GM19468 (cell line): ENCODE results near the gene BRCA1.
A peak's percentile ranks its signal among the peaks of the same experiment; 100 is the strongest.
"Not testable (repeated sequence)": the region's sequence is repeated elsewhere in the genome, so short reads cannot be mapped to it uniquely, and the experiment has no call there.

Experiments used
- ATAC-seq: cut with Tn5 transposase; IDR thresholded peaks from one replicate; pipeline ENCODE4 v1.9.1; 2021; ENCODE audit warnings: mild to moderate bottlenecking, moderate library complexity, moderate number of reproducible peaks; ENCODE audit not compliant: unreplicated experiment; ENCODE audit errors: extremely low read depth

The BRCA1 gene

DNA sequence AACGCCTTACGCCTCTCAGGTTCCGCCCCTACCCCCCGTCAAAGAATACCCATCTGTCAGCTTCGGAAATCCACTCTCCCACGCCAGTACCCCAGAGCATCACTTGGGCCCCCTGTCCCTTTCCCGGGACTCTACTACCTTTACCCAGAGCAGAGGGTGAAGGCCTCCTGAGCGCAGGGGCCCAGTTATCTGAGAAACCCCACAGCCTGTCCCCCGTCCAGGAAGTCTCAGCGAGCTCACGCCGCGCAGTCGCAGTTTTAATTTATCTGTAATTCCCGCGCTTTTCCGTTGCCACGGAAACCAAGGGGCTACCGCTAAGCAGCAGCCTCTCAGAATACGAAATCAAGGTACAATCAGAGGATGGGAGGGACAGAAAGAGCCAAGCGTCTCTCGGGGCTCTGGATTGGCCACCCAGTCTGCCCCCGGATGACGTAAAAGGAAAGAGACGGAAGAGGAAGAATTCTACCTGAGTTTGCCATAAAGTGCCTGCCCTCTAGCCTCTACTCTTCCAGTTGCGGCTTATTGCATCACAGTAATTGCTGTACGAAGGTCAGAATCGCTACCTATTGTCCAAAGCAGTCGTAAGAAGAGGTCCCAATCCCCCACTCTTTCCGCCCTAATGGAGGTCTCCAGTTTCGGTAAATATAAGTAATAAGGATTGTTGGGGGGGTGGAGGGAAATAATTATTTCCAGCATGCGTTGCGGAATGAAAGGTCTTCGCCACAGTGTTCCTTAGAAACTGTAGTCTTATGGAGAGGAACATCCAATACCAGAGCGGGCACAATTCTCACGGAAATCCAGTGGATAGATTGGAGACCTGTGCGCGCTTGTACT lies at the start of gene BRCA1:
Gene BRCA1, minus strand, starts transcription at position 232 of the 834 bp plus-strand sequence. CDS start 1,268 bp downstream, outside the sequence.
- peak; percentile 84 for ATAC-seq

DNA sequence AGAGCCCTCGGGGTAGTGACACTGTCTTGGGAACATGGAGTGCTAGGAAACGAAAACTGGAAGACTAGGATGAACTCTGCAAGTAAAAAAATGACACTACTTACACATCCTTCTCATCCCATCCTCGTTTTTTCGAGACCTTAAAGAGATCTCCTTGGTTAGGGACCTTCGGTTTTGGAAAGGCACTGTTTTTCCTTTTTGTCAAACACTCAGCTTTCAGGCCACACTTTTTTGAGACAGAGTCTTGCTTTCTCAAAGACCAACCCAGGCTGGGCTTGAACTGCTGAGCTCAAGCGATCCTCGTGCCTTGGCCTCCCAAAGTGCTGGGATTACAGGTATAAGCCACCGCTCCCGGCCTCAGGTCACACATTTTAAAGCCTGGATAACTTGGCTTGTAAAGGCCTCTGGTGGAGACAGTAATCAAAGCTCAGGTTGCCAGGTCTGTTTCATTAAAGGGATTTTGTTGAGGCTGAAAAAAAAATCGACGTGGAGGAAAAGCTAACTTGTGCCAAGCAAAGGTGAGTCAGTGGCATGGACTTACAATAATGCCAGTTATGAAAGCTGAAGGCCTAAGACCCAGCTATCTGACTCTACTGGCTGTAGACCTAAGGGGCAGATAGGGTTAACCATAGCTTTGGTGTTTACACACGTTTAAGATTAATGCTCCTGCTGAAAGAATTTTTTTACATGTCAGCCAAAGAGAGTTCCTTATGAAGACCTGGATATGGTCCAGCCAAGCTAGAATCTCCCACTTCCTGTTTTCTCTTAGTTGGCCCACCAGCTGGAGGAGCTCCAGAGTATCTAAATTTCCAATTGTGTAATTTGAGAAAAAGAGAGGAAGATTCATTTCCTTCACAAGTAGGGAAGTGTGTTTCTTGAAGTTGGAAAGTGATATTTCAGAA lies 46.7 kb upstream of the BRCA1 start:
- ATAC-seq = no peak

DNA sequence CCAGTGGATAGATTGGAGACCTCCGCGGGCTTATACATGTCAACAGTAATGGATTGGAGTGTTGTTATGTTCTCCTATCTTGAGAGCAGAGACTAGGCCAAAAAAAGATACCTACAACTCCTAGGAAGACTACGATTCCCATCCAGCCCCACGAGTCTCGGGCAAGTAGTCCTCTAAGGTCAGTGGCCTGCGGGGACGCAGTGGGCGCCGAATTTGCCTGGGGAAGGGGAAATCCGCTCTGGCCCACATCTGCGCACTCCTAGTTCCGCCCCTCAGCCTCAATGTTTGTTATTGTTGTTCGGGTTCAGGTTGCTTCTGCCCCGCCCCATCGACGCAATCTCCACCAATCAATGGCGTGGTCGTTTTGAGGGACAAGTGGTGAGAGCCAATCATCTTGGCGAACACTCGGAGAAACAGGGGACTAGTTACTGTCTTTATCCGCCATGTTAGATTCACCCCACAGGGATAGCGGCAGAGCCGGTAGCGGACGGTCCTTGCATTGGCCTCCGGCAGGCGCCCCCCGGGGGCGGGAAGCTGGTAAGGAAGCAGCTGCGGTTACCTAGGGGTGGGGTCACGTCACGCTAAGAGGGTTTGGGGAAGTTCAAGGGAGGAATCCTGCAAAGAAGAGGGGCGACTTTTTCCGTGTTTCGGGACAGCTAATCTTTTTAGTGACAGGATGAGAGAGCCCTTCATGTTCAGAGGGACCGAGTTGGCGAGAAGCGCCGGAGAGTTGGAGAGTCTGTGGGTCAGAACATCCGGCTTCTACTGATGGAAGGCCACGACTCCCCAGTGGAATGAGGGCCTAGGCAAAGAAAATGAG lies 45.8 kb upstream of the BRCA1 start, which contains the start of gene NBR1:
Gene NBR1, plus strand, starts transcription at position 449 of the 820 bp plus-strand sequence. CDS start 4,586 bp downstream, outside the sequence.
- peak; percentile 49 for ATAC-seq

DNA sequence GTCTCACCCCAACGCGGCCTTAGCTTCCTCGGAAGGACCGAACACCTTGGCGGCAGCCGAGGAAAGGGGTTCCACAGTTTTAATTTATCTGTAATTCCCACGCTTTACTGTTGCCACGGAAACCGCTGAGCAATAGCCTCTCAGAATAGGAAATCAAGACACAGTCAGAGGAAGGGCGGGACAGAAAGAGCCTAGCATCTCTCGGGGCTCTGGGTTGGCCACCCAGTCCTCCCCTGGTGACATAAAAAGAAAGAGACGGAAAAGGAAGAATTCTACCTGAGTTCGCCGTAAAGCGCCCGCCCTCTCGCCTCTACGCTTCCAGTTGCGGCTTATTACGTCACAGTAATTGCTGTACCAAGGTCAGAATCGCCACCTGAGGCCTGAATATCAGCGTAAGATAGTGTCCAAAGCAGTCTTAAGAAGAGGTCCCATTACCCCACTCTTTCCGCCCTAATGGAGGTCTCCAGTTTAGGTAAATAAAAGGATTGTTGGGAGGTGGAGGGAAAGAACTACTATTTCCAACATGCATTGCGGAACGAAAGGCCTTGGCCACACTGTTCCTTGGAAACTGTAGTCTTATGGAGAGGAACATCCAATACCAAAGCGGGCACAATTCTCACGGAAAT lies 45.1 kb upstream of the BRCA1 start:
- ATAC-seq = peak; percentile 63

DNA sequence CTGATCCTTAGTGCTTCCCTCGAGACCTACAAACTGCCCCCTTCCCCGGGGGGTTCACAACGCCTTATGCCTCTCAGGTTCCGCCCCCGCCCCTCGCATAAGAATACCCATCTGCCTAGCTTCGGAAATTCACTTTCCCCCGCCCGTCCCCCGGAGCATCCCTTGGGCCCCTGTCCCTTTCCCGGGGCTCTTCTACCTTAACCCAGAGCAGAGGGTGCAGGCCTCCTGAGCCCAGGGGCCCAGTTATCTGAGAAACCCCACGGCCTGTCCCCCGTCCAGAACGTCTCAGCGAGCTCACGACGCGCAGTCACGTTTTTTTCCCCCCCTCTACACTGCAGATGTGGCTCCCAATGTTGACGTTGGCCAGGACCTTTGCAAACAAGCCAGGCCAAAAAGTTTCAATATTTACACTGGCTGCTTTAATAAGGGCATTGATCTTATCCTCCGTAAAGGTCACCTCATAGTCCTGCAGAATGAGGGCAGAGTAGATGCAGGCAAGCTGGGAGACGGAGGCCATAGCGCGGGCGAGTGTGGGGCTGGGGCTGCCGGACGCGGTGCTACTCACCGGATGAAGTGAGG lies 44.5 kb upstream of the BRCA1 start:
- peak; percentile 11 for ATAC-seq

DNA sequence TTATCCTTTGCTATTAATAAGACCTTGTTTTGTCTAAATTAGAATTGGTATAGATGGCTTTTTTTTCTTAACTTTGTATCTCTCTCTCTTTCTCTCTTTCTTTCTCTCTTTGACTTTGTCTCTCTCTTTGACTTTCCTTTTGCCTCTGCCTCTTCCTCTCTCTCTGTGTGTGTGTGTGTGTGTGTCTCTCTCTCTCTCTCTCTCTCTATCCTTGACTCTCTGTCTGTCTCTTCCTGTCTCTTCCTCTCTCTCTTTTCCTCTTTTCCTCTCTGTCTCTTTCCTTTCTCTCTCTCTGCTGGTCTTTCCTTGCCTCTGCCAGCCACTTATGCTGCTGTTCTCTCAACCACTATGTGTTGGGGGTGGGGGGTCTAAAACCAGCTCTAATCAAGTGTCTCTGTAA lies 40.8 kb upstream of the BRCA1 start:
- not testable (repeated sequence) for ATAC-seq

DNA sequence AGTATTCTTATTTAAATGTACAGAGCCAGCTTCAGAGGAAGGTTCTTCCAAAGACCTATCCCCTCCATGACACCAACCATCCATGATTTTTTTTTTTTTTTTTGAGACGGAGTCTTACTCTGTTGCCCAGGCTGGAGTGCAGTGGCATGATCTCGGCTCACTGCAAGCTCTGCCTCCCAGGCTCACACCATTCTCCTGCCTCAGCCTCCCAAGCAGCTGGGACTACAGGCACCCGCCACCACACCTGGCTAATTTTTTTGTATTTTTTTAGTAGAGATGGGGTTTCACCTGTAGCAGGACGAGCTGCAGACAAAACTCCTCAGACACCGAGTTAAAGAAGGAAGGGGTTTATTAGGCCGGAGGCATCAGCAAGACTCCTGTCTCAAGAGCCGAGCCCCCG lies 34.8 kb upstream of the BRCA1 start:
- ATAC-seq = not testable (repeated sequence)

DNA sequence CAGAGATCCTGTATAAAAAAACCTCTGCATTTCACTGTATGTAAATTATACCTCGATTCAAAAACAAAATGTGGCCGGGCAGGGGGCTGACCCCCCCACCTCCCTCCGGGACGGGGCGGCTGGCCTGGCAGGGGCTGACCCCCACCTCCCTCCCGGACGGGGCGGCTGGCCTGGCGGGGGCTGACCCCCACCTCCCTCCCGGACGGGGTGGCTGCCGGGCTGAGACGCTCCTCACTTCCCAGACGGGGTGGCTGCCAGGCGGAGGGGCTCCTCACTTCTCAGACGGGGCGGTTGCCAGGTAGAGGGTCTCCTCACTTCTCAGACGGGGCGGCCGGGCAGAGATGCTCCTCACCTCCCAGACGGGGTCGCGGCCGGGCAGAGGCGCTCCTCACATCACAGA lies 34.1 kb upstream of the BRCA1 start:
- ATAC-seq = not testable (repeated sequence)

DNA sequence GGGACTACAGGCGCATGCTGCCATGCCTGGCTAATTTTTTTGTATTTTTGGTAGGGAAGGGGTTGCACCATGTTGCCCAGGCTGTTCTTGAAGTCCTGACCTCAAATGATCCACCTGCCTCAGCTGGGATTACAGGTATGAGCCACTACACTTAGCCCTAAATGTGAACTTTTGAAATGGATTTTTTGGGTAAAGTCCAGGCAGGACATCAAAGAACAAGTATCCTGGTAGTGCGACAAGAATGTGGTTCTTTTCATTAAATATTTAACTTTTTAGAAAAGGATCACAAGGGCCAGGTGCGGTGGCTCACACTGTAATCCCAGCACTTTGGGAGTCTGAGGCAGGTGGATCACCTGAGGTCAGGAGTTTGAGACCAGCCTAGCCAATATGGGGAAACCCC lies 30.5 kb upstream of the BRCA1 start:
- no peak for ATAC-seq

DNA sequence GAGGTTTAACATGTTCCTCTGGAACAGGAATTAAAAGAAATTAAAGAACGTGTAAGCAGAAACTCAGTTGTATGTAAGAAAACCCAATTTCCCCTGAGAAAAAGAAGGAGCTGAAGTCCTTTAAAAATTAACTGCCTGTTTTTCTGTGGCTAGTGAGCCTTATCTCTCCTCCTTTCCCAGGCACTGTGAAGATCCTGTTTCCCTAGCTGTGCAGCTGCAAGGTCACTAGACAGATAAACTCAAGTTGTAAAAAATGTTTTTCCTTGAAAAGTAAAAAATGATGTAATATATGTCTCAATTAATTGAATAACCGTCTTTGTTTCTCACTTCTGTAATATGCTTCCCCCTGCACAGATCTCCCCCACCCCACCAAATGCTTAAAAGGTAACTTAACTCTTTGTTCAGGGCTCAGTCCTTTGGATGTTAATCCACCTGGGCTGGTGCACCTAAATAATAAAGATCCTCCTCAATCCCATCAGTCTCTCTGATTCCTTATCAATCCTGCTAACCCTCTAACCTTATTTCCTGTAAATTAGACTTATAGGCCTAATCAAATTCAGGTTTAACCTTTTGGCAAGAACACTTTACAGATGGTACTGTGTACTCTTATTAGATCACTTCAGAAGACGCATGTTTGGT lies 28.2 kb upstream of the BRCA1 start:
- ATAC-seq = not testable (repeated sequence)

DNA sequence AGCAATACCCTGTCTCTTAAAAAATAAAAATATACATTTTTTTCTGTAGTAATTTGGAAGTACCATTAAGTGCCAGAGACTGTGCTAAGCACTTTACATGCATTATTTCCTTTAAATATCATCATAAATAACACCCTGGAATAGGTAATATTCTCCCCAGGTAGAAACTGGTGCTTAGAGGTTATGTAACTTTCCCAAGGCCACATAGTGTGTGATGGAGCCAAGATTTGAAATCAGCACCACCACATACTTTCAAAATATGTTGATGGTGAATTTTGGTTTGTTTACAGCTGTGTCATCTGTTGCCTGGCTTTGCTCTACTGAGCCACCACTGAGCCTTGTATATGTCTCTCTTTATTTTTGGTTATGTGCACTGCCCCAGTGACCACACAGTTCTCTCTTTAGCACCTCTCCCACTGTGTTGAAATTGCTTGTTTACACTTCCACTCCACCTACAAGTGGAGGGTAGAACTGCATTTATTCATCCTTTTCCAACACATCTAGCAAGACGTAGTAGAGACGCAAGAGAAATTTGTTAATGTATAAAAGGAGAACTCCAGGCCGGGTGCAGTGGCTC lies 26.8 kb upstream of the BRCA1 start:
- ATAC-seq = no peak

DNA sequence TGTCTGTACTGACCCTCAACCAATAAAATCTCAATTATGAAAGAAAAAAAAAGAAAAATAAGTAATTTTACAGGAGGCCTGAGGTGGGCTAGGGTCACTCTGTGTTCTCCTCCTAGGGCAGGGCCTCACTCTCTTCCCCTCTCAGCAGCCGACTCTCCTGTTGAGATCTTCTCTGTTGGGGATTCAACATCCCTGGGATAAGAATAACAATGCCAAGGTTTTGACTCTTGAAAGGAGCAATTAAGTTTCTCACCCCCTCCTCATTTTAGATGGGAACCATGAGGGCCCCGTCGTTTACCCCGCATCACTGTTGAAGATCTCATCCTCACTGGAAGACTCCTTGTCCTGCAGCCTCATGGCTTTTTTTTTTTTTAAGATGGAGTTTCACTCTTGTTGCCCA lies 21.5 kb upstream of the BRCA1 start:
- no peak for ATAC-seq

DNA sequence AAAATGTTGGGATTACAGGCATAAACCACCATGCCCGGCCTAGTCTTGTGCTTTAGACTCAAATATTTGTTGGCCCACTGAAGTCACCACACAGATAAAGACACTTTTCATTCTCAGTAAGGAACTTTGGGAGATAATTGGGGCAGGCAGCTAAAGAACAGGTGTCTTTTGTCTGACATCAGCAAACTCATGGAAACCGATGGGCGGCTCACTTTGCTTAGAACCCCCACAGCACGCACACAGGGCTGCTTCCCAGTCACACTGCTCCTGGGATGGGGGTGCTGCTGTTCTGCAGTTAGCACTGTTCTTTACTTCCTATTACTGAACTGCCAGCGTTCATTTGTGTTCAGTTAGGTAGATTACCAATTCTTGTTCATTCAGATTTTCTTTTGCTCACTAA lies 18.0 kb upstream of the BRCA1 start:
- no peak for ATAC-seq

DNA sequence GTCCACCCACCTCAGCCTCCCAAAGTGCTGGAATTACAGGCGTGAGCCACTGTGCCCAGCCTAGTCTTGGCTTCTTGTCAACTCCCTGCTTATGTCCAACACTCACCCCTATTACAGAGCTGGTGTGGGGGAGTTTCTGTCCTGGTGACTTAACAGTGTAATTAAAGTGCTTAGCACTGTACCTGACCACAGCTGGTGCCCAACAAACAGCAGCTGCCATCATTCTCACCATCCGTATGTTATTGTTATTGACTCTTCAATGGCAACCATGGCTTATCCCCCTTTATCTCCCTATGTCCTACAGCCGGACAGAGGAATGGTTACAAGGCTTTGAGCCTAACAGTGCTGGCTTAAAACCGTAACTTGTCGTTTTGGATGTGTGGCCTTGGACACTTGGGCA lies 17.0 kb upstream of the BRCA1 start:
- no peak for ATAC-seq

DNA sequence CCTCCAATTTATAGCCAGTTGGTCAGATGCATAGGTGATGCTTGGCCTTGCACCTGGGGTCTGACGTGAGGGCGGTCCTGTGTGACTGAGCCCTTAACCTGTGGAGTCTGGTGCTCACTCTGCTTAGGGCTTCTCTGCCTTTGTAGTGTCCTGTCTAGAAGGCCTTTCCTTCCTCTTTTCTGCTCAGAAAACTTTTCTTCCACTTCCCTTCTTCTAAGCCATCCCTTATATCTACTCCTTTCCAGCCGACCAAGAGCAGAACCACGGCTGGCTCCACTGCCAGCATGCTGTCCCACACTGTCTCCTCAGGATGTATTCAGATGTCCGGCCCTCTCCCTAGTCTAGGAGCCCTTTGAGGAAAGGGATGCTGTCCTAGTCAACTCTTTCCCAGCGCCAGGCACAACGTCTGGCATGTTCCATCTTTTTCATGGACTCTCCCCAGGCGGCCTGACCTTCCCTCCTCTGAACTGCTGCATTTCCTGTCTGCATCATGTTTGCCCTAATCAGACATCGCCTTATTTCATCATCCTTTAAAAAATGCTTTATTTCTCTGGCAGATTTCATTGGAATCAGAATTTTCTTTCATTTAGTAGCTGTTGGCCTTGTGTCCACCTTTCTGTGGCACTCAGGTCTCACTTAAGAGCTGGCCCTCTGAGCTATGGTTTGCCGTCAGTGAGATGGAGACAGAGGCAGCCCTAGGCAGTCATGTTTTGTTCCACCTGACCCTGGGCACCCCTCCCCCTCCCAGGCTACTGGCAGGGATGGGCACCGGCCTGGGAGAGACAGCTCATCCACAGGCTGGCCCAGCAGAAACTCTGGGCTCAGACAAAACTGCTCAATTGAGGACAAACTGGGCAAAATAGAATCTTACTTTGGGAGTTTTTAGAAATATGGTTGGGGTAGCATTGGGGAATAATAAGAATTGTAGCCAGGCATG lies 15.5 kb upstream of the BRCA1 start:
- ATAC-seq = no peak

DNA sequence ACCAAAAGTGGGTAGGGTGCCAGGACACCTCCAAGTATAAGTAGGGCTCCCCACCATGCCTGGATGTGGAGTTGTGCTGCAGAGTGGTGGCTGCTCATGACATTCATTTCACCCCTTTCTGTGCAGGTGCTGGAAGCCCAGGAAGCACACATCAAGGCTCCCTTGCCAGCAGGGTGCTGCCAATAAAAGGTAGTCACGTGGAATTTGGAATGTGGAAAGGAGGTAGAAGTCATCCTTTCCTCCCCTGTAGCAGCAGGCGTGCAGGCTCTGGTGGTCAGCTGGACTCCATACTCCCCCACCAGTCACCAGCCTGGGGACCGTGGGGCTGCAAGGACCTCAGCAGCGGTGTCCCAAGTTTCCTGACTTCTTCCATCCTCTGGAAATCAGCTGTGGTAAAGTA lies 13.4 kb upstream of the BRCA1 start:
- ATAC-seq = not testable (repeated sequence)

DNA sequence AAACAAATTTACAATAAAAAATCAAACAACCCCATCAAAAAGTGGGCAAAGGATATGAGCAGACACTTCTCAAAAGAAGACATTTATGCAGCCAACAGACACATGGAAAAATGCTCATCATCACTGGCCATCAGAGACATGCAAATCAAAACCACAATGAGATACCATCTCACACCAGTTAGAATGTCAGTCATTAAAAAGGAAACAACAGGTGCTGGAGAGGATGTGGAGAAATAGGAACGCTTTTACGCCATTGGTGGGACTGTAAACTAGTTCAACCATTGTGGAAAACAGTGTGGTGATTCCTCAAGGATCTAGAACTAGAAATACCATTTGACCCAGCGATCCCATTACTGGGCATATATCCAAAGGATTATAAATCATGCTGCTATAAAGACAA lies 11.4 kb upstream of the BRCA1 start:
- not testable (repeated sequence) for ATAC-seq

DNA sequence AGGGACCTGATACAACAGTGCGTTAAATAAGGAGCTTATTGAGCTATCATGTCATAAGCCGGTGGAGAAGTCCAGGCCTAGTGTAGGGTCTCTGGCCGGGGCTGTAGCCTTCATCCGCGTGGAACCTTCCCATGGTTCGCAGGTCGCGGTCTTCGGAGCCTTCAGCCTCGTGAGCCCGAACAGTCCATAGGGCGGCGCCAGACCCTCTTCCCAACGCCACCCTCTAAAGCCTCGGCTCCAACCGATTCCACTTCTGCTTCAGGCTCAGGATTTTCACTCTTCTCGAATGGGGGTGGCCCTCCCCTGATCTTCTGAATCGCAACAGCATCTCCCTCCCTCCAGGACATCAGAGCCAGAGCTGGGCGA lies 10.3 kb upstream of the BRCA1 start:
- ATAC-seq = no peak
